KMS-11 (cell line): ENCODE measurements around the gene SLC1A4.

ENCODE experiments used
- H2AFZ ChIP-seq: fragments of 200-600 bp; sonication (generic); 2 replicates; pipeline ENCODE4 v1.6.1; 2016; ENCODE audit warnings: antibody characterized with exemption, mixed run types, low read depth
- H3K27ac ChIP-seq: fragments of 200-600 bp; sonication (generic); 2 replicates; pipeline ENCODE4 v1.6.1; 2016; ENCODE audit warnings: mild to moderate bottlenecking, mixed run types
- H3K27me3 ChIP-seq: fragments of 200-600 bp; sonication (generic); 2 replicates; pipeline ENCODE4 v1.6.1; 2017; ENCODE audit warnings: mild to moderate bottlenecking, low read depth, mixed run types, moderate library complexity; ENCODE audit not compliant: insufficient read depth
- H3K36me3 ChIP-seq: fragments of 200-600 bp; sonication (generic); 2 replicates; pipeline ENCODE4 v1.6.1; 2017; ENCODE audit warnings: mild to moderate bottlenecking, mixed run types; ENCODE audit not compliant: insufficient read depth
- H3K4me1 ChIP-seq: fragments of 200-600 bp; sonication (generic); 2 replicates; pipeline ENCODE4 v1.6.1; 2016; ENCODE audit warnings: mild to moderate bottlenecking, low read depth, mixed run types; ENCODE audit not compliant: poor library complexity, severe bottlenecking
- H3K4me2 ChIP-seq: fragments of 200-600 bp; sonication (generic); 2 replicates; pipeline ENCODE4 v1.7.0; 2016; ENCODE audit warnings: mild to moderate bottlenecking, mixed run types
- H3K4me3 ChIP-seq: fragments of 200-600 bp; sonication (generic); IDR thresholded peaks from 2 replicates; pipeline ENCODE4 v1.6.1; 2017; ENCODE audit warnings: low read depth, low read length, mixed read lengths; ENCODE audit not compliant: insufficient read depth
- H3K79me2 ChIP-seq: fragments of 200-600 bp; sonication (generic); 2 replicates; pipeline ENCODE4 v1.6.1; 2016; ENCODE audit warnings: low read depth, mixed run types; ENCODE audit not compliant: insufficient read depth
- H3K9ac ChIP-seq: fragments of 200-600 bp; sonication (generic); 2 replicates; pipeline ENCODE4 v1.6.1; 2016; ENCODE audit warnings: mild to moderate bottlenecking, mixed run types
- H4K20me1 ChIP-seq: fragments of 200-600 bp; sonication (generic); 2 replicates; pipeline ENCODE4 v1.6.1; 2016; ENCODE audit warnings: mild to moderate bottlenecking, mixed run types; ENCODE audit not compliant: insufficient read depth
- TF ChIP-seq, protein P1 (sequence below): fragments of 200-600 bp; sonication (generic); conservative IDR thresholded peaks from 2 replicates; pipeline ENCODE4 v1.6.1; 2017; ENCODE audit warnings: low read depth, mild to moderate bottlenecking, antibody characterized with exemption, low read length, moderate library complexity, mixed read lengths

SLC1A4 gene

GRCh38 chr2:64987001-64987955 is 1.9 kb upstream of the SLC1A4 start:
- H3K79me2 ChIP-seq: peaks cover 9% of the 10 kb centered on the region; the same call in 1 of the 2 replicates
- no peak overlapping the region for H2AFZ ChIP-seq
- H3K4me2 ChIP-seq: peak overlapping the region; percentile 94
- H4K20me1 ChIP-seq: no peaks in the 10 kb centered on the region
- H3K4me3 ChIP-seq: no peak overlapping the region
- peak overlapping the region; percentile 91; the same call in 1 of the 2 replicates for H3K9ac ChIP-seq
- TF ChIP-seq, protein P1, sequence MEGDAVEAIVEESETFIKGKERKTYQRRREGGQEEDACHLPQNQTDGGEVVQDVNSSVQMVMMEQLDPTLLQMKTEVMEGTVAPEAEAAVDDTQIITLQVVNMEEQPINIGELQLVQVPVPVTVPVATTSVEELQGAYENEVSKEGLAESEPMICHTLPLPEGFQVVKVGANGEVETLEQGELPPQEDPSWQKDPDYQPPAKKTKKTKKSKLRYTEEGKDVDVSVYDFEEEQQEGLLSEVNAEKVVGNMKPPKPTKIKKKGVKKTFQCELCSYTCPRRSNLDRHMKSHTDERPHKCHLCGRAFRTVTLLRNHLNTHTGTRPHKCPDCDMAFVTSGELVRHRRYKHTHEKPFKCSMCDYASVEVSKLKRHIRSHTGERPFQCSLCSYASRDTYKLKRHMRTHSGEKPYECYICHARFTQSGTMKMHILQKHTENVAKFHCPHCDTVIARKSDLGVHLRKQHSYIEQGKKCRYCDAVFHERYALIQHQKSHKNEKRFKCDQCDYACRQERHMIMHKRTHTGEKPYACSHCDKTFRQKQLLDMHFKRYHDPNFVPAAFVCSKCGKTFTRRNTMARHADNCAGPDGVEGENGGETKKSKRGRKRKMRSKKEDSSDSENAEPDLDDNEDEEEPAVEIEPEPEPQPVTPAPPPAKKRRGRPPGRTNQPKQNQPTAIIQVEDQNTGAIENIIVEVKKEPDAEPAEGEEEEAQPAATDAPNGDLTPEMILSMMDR: no peak
- H3K27me3 ChIP-seq: no peaks in the 10 kb centered on the region
- peak overlapping the region; percentile 81; the same call in 1 of the 2 replicates for H3K27ac ChIP-seq
- no peaks in the 10 kb centered on the region for H3K36me3 ChIP-seq
- H3K4me1 ChIP-seq: peaks cover 35% of the 10 kb centered on the region

GRCh38 chr2:64987956-64988419 is 1.2 kb upstream of the SLC1A4 start:
- Histone ChIP-seq H2AFZ (peak overlapping the region; percentile 78), H3K4me1 (peaks cover 38% of the 10 kb centered on the region), H4K20me1 (no peaks in the 10 kb centered on the region; the same call in 1 of the 2 replicates), H3K79me2 (peaks cover 16% of the 10 kb centered on the region; the same call in 1 of the 2 replicates), H3K4me2 (peak overlapping the region; percentile 94), H3K27me3 (no peaks in the 10 kb centered on the region), H3K4me3 (peak overlapping the region; percentile 70), H3K9ac (peak overlapping the region; percentile 91), H3K36me3 (no peaks in the 10 kb centered on the region), H3K27ac (peak overlapping the region; percentile 81)
- TF ChIP-seq, protein P1: no peak

DNA sequence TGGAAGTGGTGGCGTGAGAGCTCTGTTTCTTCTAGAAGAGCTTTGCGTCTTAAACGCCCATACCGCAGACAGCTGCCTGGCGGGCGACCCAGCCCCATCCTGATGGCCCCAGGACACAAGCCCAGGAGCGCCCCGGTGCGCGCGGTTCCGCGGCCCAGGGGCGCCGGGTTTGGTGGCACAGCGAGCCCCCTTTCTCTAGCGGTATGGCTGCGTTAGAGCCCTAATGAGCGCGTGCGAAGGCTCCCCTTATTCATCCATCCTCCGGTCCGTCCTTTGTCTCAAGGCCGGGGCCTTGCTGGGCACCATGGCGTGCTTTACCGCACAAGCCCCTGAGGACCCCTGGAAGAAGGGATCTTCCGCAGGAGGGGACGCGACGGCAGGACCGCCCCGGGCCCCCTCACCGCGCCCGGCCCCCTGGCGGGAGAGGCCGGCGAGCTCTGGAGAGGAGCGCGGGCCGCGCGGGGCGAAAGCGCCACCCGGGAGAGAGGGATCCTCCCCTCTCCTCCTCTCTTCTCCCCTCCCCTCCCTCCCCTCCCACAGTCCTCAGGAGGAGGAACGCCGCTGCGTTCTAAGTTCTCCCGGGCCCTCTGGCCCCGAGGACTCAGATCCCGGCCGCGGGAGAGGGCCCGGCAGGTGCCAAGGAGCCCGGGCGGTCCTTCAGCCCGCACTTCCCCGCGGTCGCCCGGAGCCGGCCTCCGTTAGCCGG is 626 bp upstream of the SLC1A4 start:
- TF ChIP-seq, protein P1: peak; percentile 31; the same call in 1 of the 2 replicates
- H3K4me3 ChIP-seq: peak overlapping the region; percentile 70
- peaks cover 43% of the 10 kb centered on the region for H3K4me1 ChIP-seq
- H3K79me2 ChIP-seq: peaks cover 22% of the 10 kb centered on the region; the same call in 1 of the 2 replicates
- H4K20me1 ChIP-seq: no peaks in the 10 kb centered on the region; the same call in 1 of the 2 replicates
- H2AFZ ChIP-seq: peak overlapping the region; percentile 78
- peak overlapping the region; percentile 91 for H3K9ac ChIP-seq
- no peaks in the 10 kb centered on the region for H3K36me3 ChIP-seq
- peak overlapping the region; percentile 81 for H3K27ac ChIP-seq
- H3K27me3 ChIP-seq: no peaks in the 10 kb centered on the region
- H3K4me2 ChIP-seq: peak overlapping the region; percentile 94

DNA sequence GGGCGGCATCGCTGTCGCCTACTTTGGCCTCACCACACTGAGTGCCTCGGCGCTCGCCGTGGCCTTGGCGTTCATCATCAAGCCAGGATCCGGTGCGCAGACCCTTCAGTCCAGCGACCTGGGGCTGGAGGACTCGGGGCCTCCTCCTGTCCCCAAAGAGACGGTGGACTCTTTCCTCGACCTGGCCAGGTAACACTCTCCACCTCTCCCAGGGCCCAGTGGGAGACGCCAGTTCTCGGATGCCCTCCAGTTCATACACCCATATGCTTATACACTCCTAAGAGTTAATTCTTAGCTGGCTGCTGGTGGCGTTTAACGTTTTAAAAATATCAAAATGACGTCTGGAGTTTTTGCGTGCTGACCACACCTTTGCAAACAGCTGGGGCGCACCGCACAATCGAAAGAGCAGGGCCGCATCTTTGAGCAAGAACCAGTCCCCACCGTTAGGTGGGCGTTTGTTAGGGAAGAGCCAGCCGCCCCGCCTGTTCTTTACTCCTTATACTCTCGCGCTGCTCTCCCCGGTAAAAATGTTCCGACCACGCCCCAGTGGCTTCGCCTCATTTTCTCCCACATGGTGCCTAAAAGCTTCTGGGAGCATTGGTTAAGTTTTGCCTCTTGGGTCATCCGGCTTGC is 899 bp downstream of the SLC1A4 start:
- H3K4me2 ChIP-seq: peak overlapping the region; percentile 81
- peak overlapping the region; percentile 78 for H2AFZ ChIP-seq
- H3K27me3 ChIP-seq: no peaks in the 10 kb centered on the region
- H3K4me3 ChIP-seq: no peak overlapping the region
- TF ChIP-seq, protein P1: no peak
- H3K79me2 ChIP-seq: peaks cover 36% of the 10 kb centered on the region; the same call in 1 of the 2 replicates
- peaks cover 48% of the 10 kb centered on the region for H3K4me1 ChIP-seq
- H4K20me1 ChIP-seq: no peaks in the 10 kb centered on the region; the same call in 1 of the 2 replicates
- no peak overlapping the region for H3K27ac ChIP-seq
- H3K9ac ChIP-seq: peak overlapping the region; percentile 91; the same call in 1 of the 2 replicates
- no peaks in the 10 kb centered on the region for H3K36me3 ChIP-seq
